Progenitor cell of endocrine pancreas (in vitro differentiated cells): Measurements from ENCODE around the gene TNKS1BP1. TPM values are rescaled to one million over a fixed set of nuclear protein-coding genes. Genes with fewer than 3 reads are reported as not detected.

Experiments
- DNase-seq: peaks from one replicate; pipeline ENCODE4 v3.0.0; 2021; ENCODE audit warnings: low spot score; ENCODE audit not compliant: unreplicated experiment
- H3K27ac Mint-ChIP-seq: 2 replicates; pipeline ENCODE4 v1.8.0; 2021; ENCODE audit warnings: mild to moderate bottlenecking, moderate library complexity, mixed read lengths
- H3K27me3 Mint-ChIP-seq: 2 replicates; pipeline ENCODE4 v1.8.0; 2021; ENCODE audit warnings: mixed read lengths
- H3K36me3 Mint-ChIP-seq: 2 replicates; pipeline ENCODE4 v1.8.0; 2022; ENCODE audit warnings: mixed read lengths; ENCODE audit not compliant: insufficient read depth
- H3K4me1 Mint-ChIP-seq: 2 replicates; pipeline ENCODE4 v1.8.0; 2021; ENCODE audit warnings: low read depth, mixed read lengths
- H3K4me3 Mint-ChIP-seq: 2 replicates; pipeline ENCODE4 v1.8.0; 2021; ENCODE audit warnings: low read depth, mild to moderate bottlenecking, moderate library complexity, mixed read lengths
- H3K9me3 Mint-ChIP-seq: 2 replicates; pipeline ENCODE4 v1.8.0; 2021; ENCODE audit warnings: low read depth, mixed read lengths
- CTCF ChIP-seq: fragments of 200-600 bp; sonication (generic); IDR thresholded peaks from one replicate; pipeline ENCODE4 v1.5.0; 2021; ENCODE audit warnings: antibody characterized with exemption, mild to moderate bottlenecking; ENCODE audit not compliant: unreplicated experiment
- total RNA-seq: library from RNA; stranded (reverse); gene quantifications from 2 replicates; pipeline ENCODE4 v1.2.1, GENCODE V29; 2021

TNKS1BP1 gene
- total RNA-seq, 1 donor from 2014 or later = 108 TPM

- no peak for TF ChIP-seq CTCF
- DNase-seq = no peak
- H3K4me1 Mint-ChIP-seq = no peaks in the 10 kb centered on the region
- H3K9me3 Mint-ChIP-seq = peaks cover 4% of the 10 kb centered on the region
- H3K4me3 Mint-ChIP-seq = no peak overlapping the region
- no peak overlapping the region for H3K27ac Mint-ChIP-seq
- no peaks in the 10 kb centered on the region for H3K36me3 Mint-ChIP-seq
- peaks cover 14% of the 10 kb centered on the region for H3K27me3 Mint-ChIP-seq
These were observed 70.1 kb downstream of the TNKS1BP1 start for GRCh38 chr11:57254631-57255030.

- DNase-seq = no peak
- no peak for TF ChIP-seq CTCF
- H3K9me3 Mint-ChIP-seq = no peaks in the 10 kb centered on the region
- H3K27ac Mint-ChIP-seq = no peak overlapping the region
- H3K4me1 Mint-ChIP-seq = no peaks in the 10 kb centered on the region
- H3K27me3 Mint-ChIP-seq = peaks cover 14% of the 10 kb centered on the region
- H3K4me3 Mint-ChIP-seq = no peak overlapping the region
- H3K36me3 Mint-ChIP-seq = no peaks in the 10 kb centered on the region
These were observed 73.2 kb downstream of the TNKS1BP1 start for GRCh38 chr11:57251491-57252104.

GRCh38 chr11:57251037-57251436, 73.7 kb downstream of the TNKS1BP1 start:
- Mint-ChIP-seq H3K9me3 (no peaks in the 10 kb centered on the region), H3K27me3 (peaks cover 14% of the 10 kb centered on the region), H3K4me1 (no peaks in the 10 kb centered on the region), H3K27ac (no peak overlapping the region), H3K36me3 (no peaks in the 10 kb centered on the region), H3K4me3 (no peak overlapping the region)
- TF ChIP-seq CTCF = no peak
- no peak for DNase-seq

Other genes starting within 250 kb of the TNKS1BP1 start
- 0.04 and 0.12 TPM in 2 replicates for gene LRRC55, start 143.0 kb downstream of the TNKS1BP1 start, total RNA-seq
- gene APLNR, start 87.7 kb downstream of the TNKS1BP1 start, total RNA-seq = 0.12 TPM in 1 of 2 replicates, not detected in the other
- 126 and 131 TPM in 2 replicates for gene SSRP1, start 10.9 kb upstream of the TNKS1BP1 start, total RNA-seq
- gene P2RX3, start 13.4 kb upstream of the TNKS1BP1 start, total RNA-seq = not detected in 2 replicates
- not detected in 2 replicates for gene PRG3, start 56.2 kb upstream of the TNKS1BP1 start, total RNA-seq
- gene PRG2, start 65.7 kb upstream of the TNKS1BP1 start, total RNA-seq = not detected in 2 replicates
- gene SLC43A3, start 102.2 kb upstream of the TNKS1BP1 start, total RNA-seq = 21.5 and 24.6 TPM in 2 replicates
- gene RTN4RL2, start 135.6 kb upstream of the TNKS1BP1 start, total RNA-seq = 1.9 and 2.1 TPM in 2 replicates
- 46.9 and 48.5 TPM in 2 replicates for gene SLC43A1, start 190.8 kb upstream of the TNKS1BP1 start, total RNA-seq
- gene TIMM10, start 205.8 kb upstream of the TNKS1BP1 start, total RNA-seq = 63.4 and 63.5 TPM in 2 replicates
- not detected in 2 replicates for gene SMTNL1, start 212.6 kb upstream of the TNKS1BP1 start, total RNA-seq
- gene UBE2L6, start 242.7 kb upstream of the TNKS1BP1 start, total RNA-seq = 30.6 and 34.3 TPM in 2 replicates